ENCODE results near the gene INAFM2. TPM values are rescaled to one million over a fixed set of nuclear protein-coding genes. Genes with fewer than 3 reads are reported as not detected.
A peak's percentile ranks its signal among the peaks of the same experiment; 100 is the strongest.

Gene INAFM2
- polyA plus RNA-seq, 1 experiment = 7.3 TPM

- peak within 1 kb of the TSS; percentile 44 for H3K4me3 ChIP-seq (ENCODE audit: low read depth, low read length)
- H3K36me3 ChIP-seq (ENCODE audit: control insufficient read depth, insufficient read depth, low read length) = peaks cover 13% of the 10 kb centered on the region
- H3K27me3 ChIP-seq (ENCODE audit: control insufficient read depth, insufficient read depth, low read length) = no peaks in the 10 kb centered on the region
- peak; percentile 41 for DNase-seq (ENCODE audit: low read depth)
- ChIA-PET POLR2A (interaction anchor here (0.6 to 2.8 kb wide), 5 partner anchors 12 to 1175 kb away, joined by 3 to 17 read pairs (median 3); partner anchors contain the start of genes INAFM2 and IVD), CTCF (interaction anchor here (0.9 to 11.8 kb wide), 11 partner anchors 8 to 80 kb away, joined by 3 to 124 read pairs (median 32); partner anchors contain the start of genes DISP2, INAFM2 and PHGR1)
- TF ChIP-seq, protein P1, sequence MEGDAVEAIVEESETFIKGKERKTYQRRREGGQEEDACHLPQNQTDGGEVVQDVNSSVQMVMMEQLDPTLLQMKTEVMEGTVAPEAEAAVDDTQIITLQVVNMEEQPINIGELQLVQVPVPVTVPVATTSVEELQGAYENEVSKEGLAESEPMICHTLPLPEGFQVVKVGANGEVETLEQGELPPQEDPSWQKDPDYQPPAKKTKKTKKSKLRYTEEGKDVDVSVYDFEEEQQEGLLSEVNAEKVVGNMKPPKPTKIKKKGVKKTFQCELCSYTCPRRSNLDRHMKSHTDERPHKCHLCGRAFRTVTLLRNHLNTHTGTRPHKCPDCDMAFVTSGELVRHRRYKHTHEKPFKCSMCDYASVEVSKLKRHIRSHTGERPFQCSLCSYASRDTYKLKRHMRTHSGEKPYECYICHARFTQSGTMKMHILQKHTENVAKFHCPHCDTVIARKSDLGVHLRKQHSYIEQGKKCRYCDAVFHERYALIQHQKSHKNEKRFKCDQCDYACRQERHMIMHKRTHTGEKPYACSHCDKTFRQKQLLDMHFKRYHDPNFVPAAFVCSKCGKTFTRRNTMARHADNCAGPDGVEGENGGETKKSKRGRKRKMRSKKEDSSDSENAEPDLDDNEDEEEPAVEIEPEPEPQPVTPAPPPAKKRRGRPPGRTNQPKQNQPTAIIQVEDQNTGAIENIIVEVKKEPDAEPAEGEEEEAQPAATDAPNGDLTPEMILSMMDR (IDR thresholded peaks at IDR 0.05; ENCODE audit: insufficient read depth, low read depth, low read length) = no peak
Measured at GRCh38 chr15:40340740-40341400, 17.4 kb downstream of the INAFM2 start, which contains the start of gene CCDC9B. CCDC9B (minus strand) TSS chr15:40340939; CDS start chr15:40340819, 120 bp downstream.

DNA sequence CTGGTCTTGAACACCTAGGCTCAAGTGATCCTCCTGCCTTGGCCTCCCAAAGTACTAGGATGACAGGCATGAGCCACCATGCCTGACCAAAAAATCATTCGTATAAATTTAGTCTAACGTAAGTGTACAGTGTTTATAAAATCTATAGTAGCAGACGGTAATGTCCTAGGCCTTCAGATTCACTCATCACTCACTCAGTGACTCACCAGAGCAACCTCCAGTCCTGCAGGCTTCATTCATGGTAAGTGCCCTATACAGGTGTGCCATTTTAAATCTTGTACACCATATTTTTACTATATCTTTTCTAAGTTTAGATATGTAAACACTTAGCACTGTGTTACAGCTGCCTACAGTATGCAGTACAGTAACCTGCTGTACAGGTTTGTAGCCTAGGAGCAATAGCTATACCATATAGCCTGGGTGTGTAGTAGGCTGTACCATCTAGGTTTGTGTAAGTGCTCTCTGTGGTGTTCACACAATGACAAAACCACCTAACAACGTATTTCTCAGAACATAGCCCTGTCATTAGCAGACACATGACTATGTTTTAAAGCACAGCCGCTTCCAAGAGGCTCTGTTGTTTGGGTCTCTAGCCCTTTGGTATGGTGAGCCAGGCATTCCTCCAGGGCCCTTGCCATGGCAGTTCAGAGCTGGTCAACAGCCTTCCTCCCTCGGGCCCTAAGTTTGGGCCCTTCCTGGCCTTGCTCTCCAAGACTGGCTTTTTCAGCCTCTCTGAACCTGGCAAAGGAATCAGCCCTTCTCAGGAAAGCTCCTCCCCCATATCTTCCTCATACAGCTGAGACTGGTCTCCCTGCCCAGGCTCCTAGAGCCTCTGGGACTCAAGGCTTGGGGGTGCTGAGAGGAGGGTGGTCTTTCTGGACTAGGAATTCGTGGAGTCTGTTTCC, 19.2 kb downstream of the INAFM2 start:
- H3K27me3 ChIP-seq (ENCODE audit: control insufficient read depth, insufficient read depth, low read length) = no peaks in the 10 kb centered on the region
- DNase-seq (ENCODE audit: low read depth) = no peak
- no peaks in the 10 kb centered on the region for H3K36me3 ChIP-seq (ENCODE audit: control insufficient read depth, insufficient read depth, low read length)
- TF ChIP-seq, protein P1 (IDR thresholded peaks at IDR 0.05; ENCODE audit: insufficient read depth, low read depth, low read length) = no peak
- ChIA-PET CTCF (interaction anchor here (0.7 to 11.8 kb wide), 13 partner anchors 8 to 178 kb away, joined by 3 to 124 read pairs (median 8); partner anchors contain the start of genes DISP2, INAFM2 and PHGR1), POLR2A (no interaction called here)
- H3K4me3 ChIP-seq (ENCODE audit: low read depth, low read length) = no peak overlapping the region

DNA sequence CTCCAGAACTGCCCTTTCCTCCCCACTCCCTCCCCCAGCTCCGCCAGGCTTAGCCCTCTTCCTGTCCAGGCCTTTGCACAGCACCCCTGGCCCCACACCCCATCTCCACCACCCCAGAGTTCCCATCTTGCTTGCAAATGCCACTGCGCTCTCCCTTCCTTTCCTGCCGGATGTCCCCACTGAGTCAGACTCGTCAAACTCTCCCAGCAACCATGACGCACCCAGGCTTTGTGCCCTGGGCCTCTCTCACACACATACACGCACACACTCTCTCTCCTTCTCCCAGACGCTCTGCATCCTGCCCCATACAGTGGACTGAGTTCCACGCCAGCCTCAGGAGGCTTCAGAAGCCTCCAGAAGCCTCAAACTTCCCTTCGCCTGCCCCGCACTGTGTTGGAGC, 20.0 kb downstream of the INAFM2 start:
- no peak overlapping the region for H3K4me3 ChIP-seq (ENCODE audit: low read depth, low read length)
- DNase-seq (ENCODE audit: low read depth) = no peak
- TF ChIP-seq, protein P1 (IDR thresholded peaks at IDR 0.05; ENCODE audit: insufficient read depth, low read depth, low read length) = no peak
- H3K27me3 ChIP-seq (ENCODE audit: control insufficient read depth, insufficient read depth, low read length) = no peaks in the 10 kb centered on the region
- H3K36me3 ChIP-seq (ENCODE audit: control insufficient read depth, insufficient read depth, low read length) = no peaks in the 10 kb centered on the region
- CTCF ChIA-PET = interaction anchor here (1.1 to 11.8 kb wide), 19 partner anchors 9 to 177 kb away, joined by 3 to 124 read pairs (median 8); partner anchors contain the start of genes DISP2, INAFM2, IVD and KNSTRN
- POLR2A ChIA-PET = no interaction called here

DNA sequence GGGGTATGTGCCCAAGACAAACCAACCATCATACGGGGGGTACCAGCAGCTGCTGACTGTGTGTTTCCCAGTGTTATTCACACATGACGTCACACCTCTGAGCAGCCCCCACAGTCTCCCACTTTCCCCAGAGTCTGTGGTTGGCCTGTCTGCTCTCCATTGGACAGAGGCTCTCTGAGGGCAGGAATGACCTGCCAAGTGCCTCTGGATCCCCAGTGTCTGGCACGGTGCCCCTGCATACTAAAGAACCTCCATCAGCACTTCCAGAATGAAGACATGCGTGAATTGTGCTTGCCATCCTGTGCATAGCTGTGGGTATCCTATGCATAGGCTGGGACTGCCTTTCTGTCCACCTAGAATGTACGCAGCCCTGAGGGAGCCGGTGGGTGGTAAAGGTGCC, 20.7 kb downstream of the INAFM2 start:
- Histone ChIP-seq H3K4me3 (ENCODE audit: low read depth, low read length) (no peak overlapping the region), H3K27me3 (ENCODE audit: control insufficient read depth, insufficient read depth, low read length) (no peaks in the 10 kb centered on the region), H3K36me3 (ENCODE audit: control insufficient read depth, insufficient read depth, low read length) (no peaks in the 10 kb centered on the region)
- POLR2A ChIA-PET = no interaction called here
- TF ChIP-seq, protein P1 (IDR thresholded peaks at IDR 0.05; ENCODE audit: insufficient read depth, low read depth, low read length) = no peak
- DNase-seq (ENCODE audit: low read depth) = no peak
- CTCF ChIA-PET = interaction anchor here (0.8 to 11.8 kb wide), 30 partner anchors 9 to 176 kb away, joined by 3 to 124 read pairs (median 4); partner anchors contain the start of genes BAHD1, DISP2, INAFM2 and IVD
